Hypothalamus (tissue), 51 donors: ENCODE data around the gene PCNX3.
A peak's percentile ranks its signal among the peaks of the same experiment; 100 is the strongest.
"Not testable (repeated sequence)": the region's sequence is repeated elsewhere in the genome, so short reads cannot be mapped to it uniquely, and the experiment has no call there.

Experiments used
- DNase-seq, 51 donors: peaks; one replicate each; lab custom pipeline; 2025; lab: John Stamatoyannopoulos, UW

PCNX3 gene

GRCh38 chr11:65651589-65652510 lies 36.3 kb downstream of the PCNX3 start:
- DNase-seq, result peak in 2 of 51 donors; percentile 2 to 46

DNA sequence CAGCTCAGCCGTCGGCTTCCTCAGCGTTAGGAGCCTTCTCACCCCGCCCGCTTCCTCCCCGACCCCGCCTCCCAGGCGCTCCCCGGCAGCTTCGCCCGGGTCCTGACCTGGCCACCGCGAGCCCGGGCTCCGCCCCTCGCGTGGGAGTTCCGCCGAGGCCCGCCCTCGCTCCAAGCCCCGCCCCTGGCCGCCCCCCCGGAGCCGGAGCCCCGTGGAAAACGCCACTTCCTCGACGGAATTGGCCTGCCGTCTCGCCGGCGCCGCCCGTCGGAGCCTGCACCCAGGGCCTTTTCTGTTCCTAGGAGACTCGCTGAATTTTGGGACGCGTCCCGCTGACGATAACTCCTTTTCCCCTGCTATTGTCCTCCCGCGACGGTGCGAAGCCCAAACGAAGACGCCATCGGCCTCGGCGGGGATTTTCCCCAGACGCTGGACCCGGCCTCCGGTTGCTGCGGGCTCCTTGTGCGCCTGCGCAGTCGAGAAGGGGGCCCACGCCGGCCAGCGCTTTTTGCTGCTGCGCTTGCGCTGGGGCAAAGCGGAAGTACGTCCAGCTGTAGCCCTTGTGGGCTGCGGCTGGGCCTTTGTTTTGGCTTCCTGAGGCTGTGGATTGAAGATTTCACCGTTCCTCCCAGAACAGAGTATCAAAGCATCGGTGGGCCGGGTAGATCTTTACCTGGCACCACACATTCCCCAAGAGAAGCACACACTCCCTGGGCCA lies 37.1 kb downstream of the PCNX3 start:
- DNase-seq, result peak; percentile 66 to 99 (median 87)

- DNase-seq, result peak in 23 of 51 donors; percentile 28 to 70 (median 53)
Measured at GRCh38 chr11:65653229-65654225, 38.0 kb downstream of the PCNX3 start.

DNA sequence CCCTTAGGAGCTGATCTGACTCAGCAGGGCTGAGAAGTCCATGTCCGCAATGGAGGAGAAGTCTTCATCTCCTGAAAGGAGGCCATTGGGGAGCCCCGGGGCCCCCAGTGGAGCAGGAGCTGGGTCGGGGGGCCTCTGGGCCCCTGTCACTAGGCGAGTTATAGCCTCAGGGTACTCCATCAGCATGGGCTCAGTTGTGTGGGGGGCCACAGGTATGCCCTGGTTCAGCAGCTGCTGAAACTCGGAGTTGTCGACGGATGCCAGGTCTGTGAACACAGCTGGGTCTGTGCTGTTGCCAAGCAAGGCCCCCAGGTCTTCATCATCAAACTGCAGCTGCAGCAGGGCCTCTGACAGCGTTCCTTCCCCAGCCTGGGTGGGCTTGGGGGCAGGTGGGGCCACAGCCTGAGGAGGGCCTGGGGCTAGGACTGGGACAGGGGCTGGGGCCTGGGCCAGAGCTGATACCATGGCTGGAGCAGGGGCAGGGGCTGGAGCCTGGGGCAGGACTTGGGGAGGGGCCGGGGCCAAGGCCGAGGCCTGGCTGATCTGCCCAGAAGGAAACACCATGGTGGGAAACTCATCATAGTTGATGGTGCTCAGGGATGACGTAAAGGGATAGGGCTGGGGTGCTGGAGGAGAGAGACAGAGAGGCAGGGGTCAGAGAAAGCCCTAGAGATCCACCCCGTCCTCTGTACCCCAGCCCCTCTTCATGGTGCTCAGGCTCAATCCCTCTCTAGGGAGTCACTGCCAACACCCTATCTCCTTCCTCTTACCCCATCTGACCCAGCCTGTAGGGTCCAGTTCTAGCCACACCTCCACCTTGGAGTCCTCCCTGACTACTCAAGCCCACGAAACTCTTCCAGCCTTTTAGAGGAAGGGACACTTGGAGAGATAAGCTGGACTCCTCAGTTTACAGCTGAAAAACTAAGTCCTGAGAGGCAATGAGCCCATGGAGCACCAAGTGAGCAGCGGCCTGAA lies 39.1 kb downstream of the PCNX3 start:
- DNase-seq, result no peak

- DNase-seq, result no peak
Measured at GRCh38 chr11:65655570-65656332, 40.2 kb downstream of the PCNX3 start.

DNA sequence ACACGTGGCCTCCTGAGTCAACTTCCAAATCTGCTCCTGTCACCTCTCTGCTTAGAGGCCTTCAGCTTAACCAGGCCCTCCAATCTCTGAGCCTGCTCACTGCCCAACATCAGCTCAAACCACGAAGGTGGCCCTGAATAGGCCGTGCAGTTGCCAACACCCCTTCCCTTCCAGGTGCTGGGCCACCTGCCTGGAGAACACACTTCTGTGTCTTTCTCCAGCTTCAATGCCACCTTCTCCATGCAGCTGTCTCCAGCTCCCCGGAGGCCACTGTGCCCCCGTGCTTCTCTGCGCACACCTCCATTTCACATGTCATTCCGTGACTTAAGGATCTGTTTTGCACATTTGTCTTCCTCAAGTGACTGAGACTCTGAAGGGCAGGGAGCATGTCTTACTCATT lies 41.9 kb downstream of the PCNX3 start:
- no peak for DNase-seq

- DNase-seq, result no peak
Measured at GRCh38 chr11:65658174-65659021, 42.8 kb downstream of the PCNX3 start.

- DNase-seq, result no peak
Measured at GRCh38 chr11:65660038-65660437, 44.5 kb downstream of the PCNX3 start.

GRCh38 chr11:65660908-65661307 lies 45.3 kb downstream of the PCNX3 start:
- not testable (repeated sequence) for DNase-seq

- DNase-seq, result no peak
Measured at GRCh38 chr11:65661599-65662246, 46.1 kb downstream of the PCNX3 start.

DNA sequence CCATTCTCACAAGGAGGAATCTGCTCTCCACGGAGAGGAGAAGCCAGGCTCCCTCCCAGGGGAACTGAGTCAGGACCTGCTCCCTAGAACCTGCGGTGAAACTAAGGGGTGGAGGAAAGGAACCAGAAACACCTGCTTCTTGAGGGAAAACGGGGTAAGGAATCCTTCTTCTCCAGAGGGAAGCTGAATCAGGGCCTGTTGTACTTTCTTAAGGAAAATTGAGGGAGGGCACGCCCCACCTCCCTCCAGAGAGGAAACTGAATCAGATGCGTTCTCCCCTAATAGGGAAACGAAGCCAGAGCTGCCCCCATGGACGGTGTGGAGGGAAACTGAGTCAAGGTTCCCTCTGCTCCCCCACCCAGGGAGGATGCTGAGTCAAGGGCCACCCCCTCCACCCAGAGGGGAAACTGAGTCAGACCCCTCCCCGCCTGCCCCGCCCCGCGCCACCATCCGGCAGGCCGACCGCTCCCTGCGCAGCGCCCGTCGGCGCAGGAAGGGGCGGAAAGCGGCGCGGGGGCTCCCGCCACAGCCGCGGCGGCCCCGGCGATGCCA lies 46.7 kb downstream of the PCNX3 start:
- DNase-seq, result peak in 1 of 51 donors; percentile 53

GRCh38 chr11:65662799-65663638 lies 47.4 kb downstream of the PCNX3 start, which contains the start of gene RELA:
Gene RELA (minus strand): TSS chr11:65662916. CDS start chr11:65662832, 84 bp downstream.
- peak; percentile 56 to 99 (median 93) for DNase-seq

- peak in 35 of 51 donors; percentile 17 to 88 (median 62) for DNase-seq
Measured at GRCh38 chr11:65663639-65664200, 48.1 kb downstream of the PCNX3 start.

- no peak for DNase-seq
Measured at GRCh38 chr11:65672180-65672860, 56.7 kb downstream of the PCNX3 start.

DNA sequence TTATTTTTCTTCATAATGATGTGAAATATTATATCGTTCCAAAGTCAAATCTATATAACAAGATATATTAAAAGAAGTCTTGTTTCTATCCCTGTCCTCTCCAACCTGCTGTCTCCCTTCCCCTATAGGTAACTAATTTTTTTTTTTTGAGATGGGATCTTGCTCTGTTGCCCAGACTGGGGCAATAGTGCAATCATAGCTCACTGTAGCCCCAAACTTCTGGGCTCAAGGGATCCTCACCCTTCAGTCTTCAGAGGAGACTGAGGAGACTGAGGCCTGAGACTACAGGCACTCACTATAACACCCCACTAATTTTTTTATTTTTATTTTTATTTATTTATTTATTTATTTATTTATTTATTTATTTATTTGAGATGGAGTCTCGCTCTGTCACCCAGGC lies 57.4 kb downstream of the PCNX3 start:
- no peak for DNase-seq
